Measurements from ENCODE around the gene ATP6V1B1. TPM values are rescaled to one million over a fixed set of nuclear protein-coding genes. Genes with fewer than 3 reads are reported as not detected.

The ATP6V1B1 gene
- polyA plus RNA-seq (ENCODE audit: insufficient read length in 4 of 4) = 10 to 100 TPM; 58.2 to 95.4 (median 83.4) TPM

DNA sequence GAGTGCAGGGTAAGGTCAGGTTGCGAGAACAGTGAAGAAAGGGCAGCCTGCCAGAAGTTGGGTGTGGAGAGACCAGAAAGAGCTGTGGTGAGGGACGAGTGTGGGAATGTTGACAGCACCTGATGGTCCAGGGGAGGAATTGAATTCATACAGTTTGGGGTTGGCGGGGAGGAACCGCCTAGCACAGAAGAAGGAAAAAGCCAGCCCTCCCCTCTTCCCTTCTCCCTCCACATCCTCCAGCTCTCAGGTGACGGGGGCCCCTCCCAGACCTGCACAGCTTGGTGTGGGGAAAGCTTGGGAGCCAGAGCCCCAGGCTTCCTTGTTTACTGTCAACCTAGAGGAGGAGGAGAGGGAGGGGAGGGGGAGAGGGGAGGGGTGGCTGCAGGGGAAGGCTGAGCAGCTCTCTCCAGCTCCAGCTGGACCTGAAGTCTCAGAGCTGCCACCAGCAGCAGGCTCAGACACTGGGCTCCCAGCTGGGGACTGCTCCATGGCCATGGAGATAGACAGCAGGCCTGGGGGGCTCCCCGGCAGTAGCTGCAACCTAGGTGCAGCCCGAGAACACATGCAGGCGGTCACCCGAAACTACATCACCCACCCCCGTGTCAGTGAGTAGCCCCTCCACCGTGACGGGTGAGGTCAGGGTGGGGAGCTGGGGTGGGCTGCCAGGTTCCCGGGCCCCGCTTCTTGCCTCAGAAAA lies at the start of gene ATP6V1B1:
TSS of gene ATP6V1B1 (plus strand) at position 433 of the 697 bp plus-strand sequence. CDS start at position 488, 55 bp downstream.
- peak in 1 of 4 donors; percentile 37 for DNase-seq (ENCODE audit: low read depth in 4 of 4, low spot score in 3 of 4)

DNA sequence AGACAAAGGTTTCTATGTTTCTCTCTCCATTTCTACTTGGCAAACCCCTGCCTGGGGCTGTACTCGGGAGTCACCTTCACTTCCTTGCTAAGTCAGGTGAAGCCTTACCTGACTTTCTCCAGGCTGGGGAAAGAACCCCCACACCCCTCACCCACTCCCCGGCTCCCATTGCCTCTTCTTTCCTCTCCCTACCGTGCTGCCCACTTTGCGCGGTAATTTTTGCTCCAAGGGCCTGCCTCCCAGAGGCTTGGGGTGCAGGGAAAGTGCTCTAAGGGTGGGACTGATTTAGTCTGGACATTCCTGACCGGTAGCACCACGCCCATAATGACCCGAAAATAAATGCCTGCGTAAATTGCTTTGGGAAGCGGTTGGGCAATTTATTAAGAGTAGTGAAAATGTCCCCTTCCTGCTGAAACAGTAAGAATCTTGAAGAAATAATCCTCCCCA lies 49.1 kb upstream of the ATP6V1B1 start:
- DNase-seq (ENCODE audit: low read depth in 4 of 4, low spot score in 3 of 4) = no peak

DNA sequence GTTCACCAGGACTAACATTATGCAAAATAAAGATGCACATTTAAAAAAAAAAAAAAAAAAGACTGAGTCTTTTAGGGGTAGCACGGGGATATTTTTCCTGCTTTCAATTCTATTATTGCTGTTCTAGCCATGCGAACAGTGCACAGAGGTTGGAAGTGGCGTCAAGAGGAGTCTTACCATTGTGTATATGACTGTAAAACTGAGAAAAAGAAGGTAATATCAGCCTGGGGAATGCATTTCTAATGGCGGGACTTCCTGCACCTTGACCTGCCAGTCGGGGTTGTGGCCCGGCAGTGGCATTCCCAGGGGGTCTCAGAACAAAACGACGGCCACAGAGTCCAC lies 48.5 kb upstream of the ATP6V1B1 start:
- no peak for DNase-seq (ENCODE audit: low read depth in 4 of 4, low spot score in 3 of 4)

GRCh38 chr2:70887550-70888246 lies 48.0 kb upstream of the ATP6V1B1 start:
- no peak for DNase-seq (ENCODE audit: low read depth in 4 of 4, low spot score in 3 of 4)

DNA sequence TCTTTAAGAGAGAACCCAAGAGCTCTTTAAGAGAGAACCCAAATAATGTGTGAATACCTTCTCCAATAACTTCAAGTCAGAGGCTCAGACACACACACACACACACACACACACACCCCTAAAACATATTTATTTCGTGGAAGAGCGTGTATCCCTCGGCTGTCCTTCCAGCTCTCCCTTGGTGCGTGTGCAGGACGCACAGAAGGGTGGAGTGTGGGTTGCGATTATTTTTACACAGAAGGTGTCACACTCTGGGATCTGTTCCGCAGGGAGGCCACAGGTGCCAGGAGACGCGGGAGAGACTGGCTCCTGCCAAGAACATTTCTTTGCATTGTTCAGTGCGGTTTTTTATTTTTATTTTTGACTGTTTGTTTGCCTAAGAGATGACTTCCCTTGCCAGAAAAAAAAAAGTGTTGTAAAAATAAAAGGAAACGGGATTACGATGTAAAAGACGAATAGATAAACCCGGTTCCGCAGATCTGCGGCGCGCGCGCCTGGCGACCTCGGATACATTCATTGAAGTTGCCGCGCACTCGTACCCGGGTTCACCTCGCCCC lies 47.3 kb upstream of the ATP6V1B1 start:
- no peak for DNase-seq (ENCODE audit: low read depth in 4 of 4, low spot score in 3 of 4)

GRCh38 chr2:70888923-70889715 lies 46.6 kb upstream of the ATP6V1B1 start:
- DNase-seq (ENCODE audit: low read depth in 4 of 4, low spot score in 3 of 4) = no peak

- DNase-seq (ENCODE audit: low read depth in 4 of 4, low spot score in 3 of 4) = no peak
Observed at GRCh38 chr2:70889716-70890037, 46.0 kb upstream of the ATP6V1B1 start.

- no peak for DNase-seq (ENCODE audit: low read depth in 4 of 4, low spot score in 3 of 4)
Observed at GRCh38 chr2:70890469-70891065, 45.1 kb upstream of the ATP6V1B1 start.

- DNase-seq (ENCODE audit: low read depth in 4 of 4, low spot score in 3 of 4) = no peak
Observed at GRCh38 chr2:70891572-70892357, 43.9 kb upstream of the ATP6V1B1 start.

- DNase-seq (ENCODE audit: low read depth in 4 of 4, low spot score in 3 of 4) = no peak
Observed at GRCh38 chr2:70892750-70893149, 43.0 kb upstream of the ATP6V1B1 start.

GRCh38 chr2:70893186-70893585 lies 42.5 kb upstream of the ATP6V1B1 start:
- DNase-seq (ENCODE audit: low read depth in 4 of 4, low spot score in 3 of 4) = no peak

DNA sequence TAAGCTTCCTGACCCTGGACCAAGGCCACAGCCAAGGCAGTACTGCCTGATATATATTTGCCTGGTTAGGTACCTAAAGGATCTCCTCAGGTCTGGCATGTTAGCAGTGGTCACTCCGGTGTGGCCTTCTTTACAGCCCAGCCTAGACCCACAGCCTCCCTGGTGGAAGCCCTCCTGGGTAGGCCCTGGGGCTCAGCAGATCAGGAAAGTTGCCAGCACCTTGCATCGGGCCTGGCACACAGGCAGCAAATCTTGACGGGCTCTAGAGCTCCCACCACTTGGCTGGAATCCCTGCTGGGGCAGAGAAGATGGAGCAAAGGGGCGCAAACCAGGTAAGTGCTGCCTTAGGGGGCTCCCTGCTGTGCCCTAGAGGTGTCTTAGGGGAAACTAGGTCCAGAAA lies 40.9 kb upstream of the ATP6V1B1 start:
- DNase-seq (ENCODE audit: low read depth in 4 of 4, low spot score in 3 of 4) = no peak

DNA sequence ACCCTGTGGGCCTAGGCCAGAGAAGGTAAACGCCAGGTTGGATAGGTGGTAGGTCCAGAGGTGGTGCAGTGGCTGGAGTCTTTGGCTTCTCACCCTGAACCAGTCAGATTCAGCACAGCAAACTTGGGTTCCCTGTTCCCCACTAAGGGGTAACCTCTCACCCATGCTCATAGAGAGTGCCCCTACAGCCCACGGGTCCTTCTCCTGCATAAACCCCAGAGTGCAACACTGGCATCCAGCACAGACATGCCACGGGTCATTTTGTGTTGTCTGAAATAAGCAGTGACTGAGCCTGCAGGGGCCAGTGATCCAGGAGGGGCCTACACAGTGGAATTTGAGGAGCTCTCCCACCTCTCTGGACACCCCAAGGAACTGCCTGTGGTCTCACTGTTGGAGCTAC lies 40.5 kb upstream of the ATP6V1B1 start:
- DNase-seq (ENCODE audit: low read depth in 4 of 4, low spot score in 3 of 4) = no peak

DNA sequence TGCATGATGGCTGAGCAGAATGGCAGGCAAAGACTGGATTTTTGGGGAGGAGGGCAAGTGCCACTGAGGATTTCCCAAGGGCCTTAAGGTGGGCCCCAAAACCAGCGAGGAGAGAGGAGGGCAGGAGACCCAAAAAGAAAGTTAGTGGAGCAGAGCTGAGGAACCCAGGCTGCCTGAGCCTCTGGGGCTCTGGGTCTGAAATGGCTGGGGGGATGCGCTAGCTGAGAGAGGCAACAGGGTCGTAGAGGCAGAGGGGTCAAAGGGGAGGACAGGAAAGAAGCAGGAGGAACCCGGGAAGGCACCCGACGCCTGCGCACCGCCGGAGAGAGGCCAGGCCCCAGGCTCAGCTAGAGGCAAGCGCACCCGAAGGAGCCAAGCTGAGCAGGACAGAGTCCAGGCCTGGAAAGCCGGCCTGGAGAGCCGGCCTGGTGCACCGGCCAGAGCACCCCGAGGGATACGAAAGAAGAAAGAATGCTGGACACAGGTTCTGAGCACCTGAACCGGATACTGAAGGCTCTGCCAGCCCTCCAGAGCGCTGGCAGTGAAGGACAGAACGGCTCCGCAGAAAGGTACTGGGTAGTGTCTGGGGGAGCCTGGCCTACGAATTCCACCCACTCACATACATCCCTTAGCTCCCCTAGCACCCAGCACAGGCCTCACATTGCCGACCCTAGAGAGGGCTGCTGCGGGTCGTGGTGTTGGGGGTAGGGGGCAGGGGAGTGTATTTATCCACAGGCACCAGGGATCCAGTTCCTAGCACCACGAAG lies 39.5 kb upstream of the ATP6V1B1 start:
- no peak for DNase-seq (ENCODE audit: low read depth in 4 of 4, low spot score in 3 of 4)

GRCh38 chr2:70896765-70897202 lies 38.9 kb upstream of the ATP6V1B1 start:
- no peak for DNase-seq (ENCODE audit: low read depth in 4 of 4, low spot score in 3 of 4)

DNA sequence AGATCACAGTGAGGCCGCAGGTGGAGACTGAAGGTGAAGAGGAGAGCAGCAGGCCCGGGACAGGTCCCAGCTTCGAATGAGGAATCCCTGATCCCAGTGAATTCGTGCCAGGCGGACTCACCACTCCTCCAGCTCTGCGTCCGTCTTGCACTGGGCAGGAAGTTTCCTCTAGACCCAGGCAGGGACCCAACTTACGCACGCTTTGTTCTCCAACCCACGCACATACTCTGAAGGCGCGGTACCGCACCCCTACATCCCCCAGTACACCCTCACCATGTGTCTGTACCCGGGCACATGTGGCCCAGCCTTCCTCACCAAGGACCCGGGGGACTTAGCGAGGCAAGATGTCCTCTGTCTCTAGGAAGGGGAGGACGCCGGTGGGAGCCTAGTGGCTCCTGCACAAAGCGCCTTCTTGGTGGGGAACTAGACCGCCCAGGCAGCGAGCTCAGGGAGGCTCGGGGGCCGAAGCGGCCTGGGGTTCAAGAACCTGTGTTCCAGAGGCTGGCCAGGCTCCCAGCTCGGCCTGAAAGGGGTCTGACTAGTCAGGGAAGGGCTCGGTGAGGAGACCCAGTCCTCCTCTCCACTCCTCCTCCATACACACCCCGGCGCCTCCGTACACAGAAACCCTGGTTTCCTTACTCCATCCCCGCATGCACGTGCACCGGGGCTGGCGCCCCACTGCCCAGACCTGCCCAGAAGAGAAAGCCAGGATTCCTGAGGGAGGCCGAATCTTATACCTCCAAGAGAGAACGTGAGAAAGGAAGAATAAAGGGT lies 38.3 kb upstream of the ATP6V1B1 start:
- DNase-seq (ENCODE audit: low read depth in 4 of 4, low spot score in 3 of 4) = no peak

GRCh38 chr2:70897977-70898226 lies 37.8 kb upstream of the ATP6V1B1 start:
- DNase-seq (ENCODE audit: low read depth in 4 of 4, low spot score in 3 of 4) = no peak

GRCh38 chr2:70898363-70899240 lies 37.1 kb upstream of the ATP6V1B1 start:
- DNase-seq (ENCODE audit: low read depth in 4 of 4, low spot score in 3 of 4) = no peak
